Measurements from ENCODE around the gene MRPL53.
"Not testable (repeated sequence)": the region's sequence is repeated elsewhere in the genome, so short reads cannot be mapped to it uniquely, and the experiment has no call there.

MRPL53 gene

GRCh38 chr2:74502147-74502719 lies 29.8 kb upstream of the MRPL53 start:
- no peak for DNase-seq

GRCh38 chr2:74501335-74502071 lies 29.0 kb upstream of the MRPL53 start:
- no peak for DNase-seq

- no peak for DNase-seq
These were observed 28.1 kb upstream of the MRPL53 start for GRCh38 chr2:74500578-74500946.

- no peak for DNase-seq
These were observed 27.6 kb upstream of the MRPL53 start for GRCh38 chr2:74499940-74500577.

GRCh38 chr2:74499267-74499939 lies 26.9 kb upstream of the MRPL53 start, which contains the start of gene LBX2:
LBX2 (minus strand) TSS chr2:74499603; CDS start chr2:74499537, 66 bp downstream.
- no peak for DNase-seq

- DNase-seq, result no peak
These were observed 26.2 kb upstream of the MRPL53 start for GRCh38 chr2:74498500-74499266.

- DNase-seq, result no peak
These were observed 25.5 kb upstream of the MRPL53 start for GRCh38 chr2:74497777-74498499.

GRCh38 chr2:74496997-74497776 lies 24.7 kb upstream of the MRPL53 start:
- no peak for DNase-seq

GRCh38 chr2:74495440-74495839 lies 23.0 kb upstream of the MRPL53 start:
- no peak for DNase-seq

- no peak for DNase-seq
These were observed 21.1 kb upstream of the MRPL53 start for GRCh38 chr2:74493546-74493945.

- DNase-seq, result no peak
These were observed 19.4 kb upstream of the MRPL53 start for GRCh38 chr2:74491648-74492544.

- DNase-seq, result no peak
These were observed 17.4 kb upstream of the MRPL53 start for GRCh38 chr2:74489906-74490305.

- DNase-seq, result no peak
These were observed 16.4 kb upstream of the MRPL53 start for GRCh38 chr2:74488643-74489481.

- no peak for DNase-seq
These were observed 13.7 kb upstream of the MRPL53 start for GRCh38 chr2:74486141-74486540.

GRCh38 chr2:74483675-74484164 lies 11.2 kb upstream of the MRPL53 start:
- DNase-seq, result not testable (repeated sequence)

GRCh38 chr2:74482801-74483674 lies 10.6 kb upstream of the MRPL53 start, which contains the start of the genes CCDC142 and TTC31:
CCDC142 (minus strand) TSS chr2:74482998; CDS start chr2:74482837, 161 bp downstream.
TTC31 (plus strand) TSS chr2:74483081; CDS start chr2:74483096, 15 bp downstream.
- peak; percentile 94 for DNase-seq

- DNase-seq, result peak; percentile 53
These were observed 9.7 kb upstream of the MRPL53 start for GRCh38 chr2:74481961-74482800.

All from NCI-H1105 treated with DMSO at 0.1 percent for 48 hours (cell line).